H1 (cell line): ENCODE data around the gene USP38. TPM values are rescaled to one million over a fixed set of nuclear protein-coding genes. Genes with fewer than 3 reads are reported as not detected.
A peak's percentile ranks its signal among the peaks of the same experiment; 100 is the strongest.

Experiments
- CTCF ChIA-PET: fragments of 300-600 bp; sonication (Branson Sonifier 250); formaldehyde crosslinking; loops from one replicate; lab custom pipeline; 2021; ENCODE audit not compliant: partially characterized antibody; lab: Charles Lee
- POLR2A ChIA-PET: fragments of 300-600 bp; sonication (Branson Sonifier 250); formaldehyde crosslinking; loops from one replicate; lab custom pipeline; 2021; ENCODE audit warnings: inconsistent platforms; ENCODE audit not compliant: partially characterized antibody; lab: Charles Lee
- DNase-seq, 2 experiments: peaks; one replicate each; pipeline versions ENCODE4 v3.0.0 to v3.0.0-alpha.2; 2010 to 2022; ENCODE audit warnings: low spot score in 2 of 2, low read depth in 1 of 2, mixed read lengths in 1 of 2
- FAIRE-seq: peaks from 2 replicates; lab custom pipeline; 2011; peaks lifted over from hg19 to GRCh38; lab: Jason Lieb, UNC
- H2AFZ ChIP-seq: 2 replicates; pipeline ENCODE4 v1.8.1; 2012; ENCODE audit warnings: low read length, inconsistent platforms
- H2AK5ac ChIP-seq: 2 replicates; pipeline ENCODE4 v1.6.1; 2013; ENCODE audit warnings: low read depth, low read length
- H2BK120ac ChIP-seq: replicated peaks from 2 replicates; pipeline ENCODE3; 2013; ENCODE audit warnings: low read depth, low read length, inconsistent platforms
- H2BK12ac ChIP-seq: 2 replicates; pipeline ENCODE4 v1.6.1; 2013; ENCODE audit warnings: low read depth, low read length
- H2BK15ac ChIP-seq: 2 replicates; pipeline ENCODE4 v1.6.1; 2013; ENCODE audit warnings: low read length
- H2BK20ac ChIP-seq: 2 replicates; pipeline ENCODE4 v1.6.1; 2013; ENCODE audit warnings: low read length
- H2BK5ac ChIP-seq: 2 replicates; pipeline ENCODE4 v1.6.1; 2013; ENCODE audit warnings: low read depth, low read length
- H3K14ac ChIP-seq: 2 replicates; pipeline ENCODE4 v1.6.1; 2013; ENCODE audit warnings: inconsistent platforms; ENCODE audit not compliant: insufficient read length
- H3K18ac ChIP-seq: 2 replicates; pipeline ENCODE4 v1.6.1; 2013; ENCODE audit warnings: low read length; ENCODE audit errors: extremely low read depth
- H3K23ac ChIP-seq: 2 replicates; pipeline ENCODE4 v1.6.1; 2013; ENCODE audit warnings: inconsistent platforms; ENCODE audit not compliant: insufficient read length
- H3K23me2 ChIP-seq: 2 replicates; pipeline ENCODE4 v1.6.1; 2013; ENCODE audit warnings: low read depth, low read length
- H3K27ac ChIP-seq: 2 replicates; pipeline ENCODE4 v1.6.1; 2011; ENCODE audit warnings: low read depth, low read length, inconsistent platforms
- H3K27me3 ChIP-seq, 4 experiments: replicated peaks in 1 of 4; 1 replicate in 1 of 4; 2 replicates in 3 of 4; pipeline versions ENCODE4 v1.6.1 to v1.8.1; 2011 to 2013; ENCODE audit warnings: low read length in 3 of 4, mild to moderate bottlenecking in 3 of 4, inconsistent platforms in 2 of 4, mixed read lengths in 2 of 4, moderate library complexity in 1 of 4; ENCODE audit not compliant: control insufficient read depth in 3 of 4, insufficient read depth in 3 of 4; ENCODE audit errors: extremely low read depth in 1 of 4
- H3K36me3 ChIP-seq, 4 experiments: 2 replicates each; pipeline versions ENCODE4 v1.6.1 to v1.8.1; 2011 to 2013; ENCODE audit warnings: mild to moderate bottlenecking in 4 of 4, low read length in 3 of 4, moderate library complexity in 2 of 4, control low read depth in 1 of 4, inconsistent platforms in 1 of 4; ENCODE audit not compliant: insufficient read depth in 4 of 4, control insufficient read depth in 2 of 4
- H3K4ac ChIP-seq: replicated peaks from 2 replicates; pipeline ENCODE3; 2013; ENCODE audit warnings: low read length, low read depth, mixed read lengths, inconsistent platforms; ENCODE audit not compliant: insufficient read length
- H3K4me1 ChIP-seq, 4 experiments: replicated peaks in 1 of 4; 1 replicate in 1 of 4; 2 replicates in 3 of 4; pipeline versions ENCODE4 v1.6.1 to v1.8.1; 2011 to 2013; ENCODE audit warnings: low read length in 3 of 4, inconsistent platforms in 2 of 4, mixed read lengths in 1 of 4; ENCODE audit not compliant: insufficient read depth in 4 of 4, control insufficient read depth in 3 of 4
- H3K4me2 ChIP-seq, 2 experiments: 2 replicates each; pipeline versions ENCODE4 v1.6.1 to v1.8.1; 2011 to 2013; ENCODE audit warnings: low read depth in 2 of 2, low read length in 2 of 2, control low read depth in 1 of 2, inconsistent platforms in 1 of 2, mild to moderate bottlenecking in 1 of 2; ENCODE audit not compliant: insufficient read depth in 1 of 2
- H3K4me3 ChIP-seq, 4 experiments: fragments of 200-600, 300-600 bp in 1 of 4; sonication (generic), shearing (Covaris generic), sonication (Bioruptor Twin) in 1 of 4; 2 replicates each; pipeline versions ENCODE4 v1.5.1 to v1.8.1; 2011 to 2016; ENCODE audit warnings: low read length in 4 of 4, low read depth in 3 of 4, control low read depth in 2 of 4, inconsistent platforms in 2 of 4, mild to moderate bottlenecking in 2 of 4, mixed read lengths in 1 of 4, moderate library complexity in 1 of 4; ENCODE audit not compliant: insufficient read depth in 2 of 4; ENCODE audit errors: extremely low read depth in 1 of 4
- H3K56ac ChIP-seq: replicated peaks from 2 replicates; pipeline ENCODE3; 2013; ENCODE audit warnings: low read depth, mild to moderate bottlenecking, mixed read lengths, low read length, inconsistent platforms; ENCODE audit not compliant: insufficient read length
- H3K79me1 ChIP-seq: 2 replicates; pipeline ENCODE4 v1.6.1; 2013; ENCODE audit warnings: low read depth, low read length, control low read depth
- H3K79me2 ChIP-seq, 2 experiments: 2 replicates each; pipeline versions ENCODE4 v1.6.1 to v1.8.1; 2012 to 2013; ENCODE audit warnings: low read length in 2 of 2, mild to moderate bottlenecking in 2 of 2, inconsistent platforms in 1 of 2; ENCODE audit not compliant: insufficient read depth in 2 of 2, control insufficient read depth in 1 of 2
- H3K9ac ChIP-seq, 4 experiments: replicated peaks in 1 of 4; 1 replicate in 1 of 4; 2 replicates in 3 of 4; pipeline versions ENCODE4 v1.6.1 to v1.8.1; 2011 to 2013; ENCODE audit warnings: low read depth in 3 of 4, low read length in 3 of 4, control low read depth in 2 of 4, mild to moderate bottlenecking in 2 of 4, moderate library complexity in 2 of 4, inconsistent platforms in 1 of 4; ENCODE audit errors: extremely low read depth in 1 of 4
- H3K9me3 ChIP-seq, 2 experiments: 2 replicates each; pipeline versions ENCODE4 v1.6.1 to v1.8.1; 2012 to 2013; ENCODE audit warnings: mild to moderate bottlenecking in 2 of 2, moderate library complexity in 2 of 2, control low read depth in 1 of 2, inconsistent platforms in 1 of 2, low read depth in 1 of 2, low read length in 1 of 2, mixed read lengths in 1 of 2; ENCODE audit not compliant: insufficient read depth in 2 of 2
- H4K20me1 ChIP-seq, 2 experiments: replicated peaks in 1 of 2; 2 replicates each; pipeline versions ENCODE3 to v1.8.1; 2011 to 2013; ENCODE audit warnings: inconsistent platforms in 2 of 2, low read length in 2 of 2, mild to moderate bottlenecking in 1 of 2; ENCODE audit not compliant: insufficient read depth in 2 of 2, control insufficient read depth in 1 of 2
- H4K5ac ChIP-seq: 2 replicates; pipeline ENCODE4 v1.6.1; 2013; ENCODE audit warnings: low read length, low read depth, mixed read lengths, inconsistent platforms; ENCODE audit not compliant: insufficient read length
- H4K8ac ChIP-seq: 2 replicates; pipeline ENCODE4 v1.8.0; 2013; ENCODE audit warnings: mild to moderate bottlenecking, moderate library complexity, low read length, inconsistent platforms; ENCODE audit not compliant: insufficient read depth; ENCODE audit errors: extremely low read depth
- H4K91ac ChIP-seq: replicated peaks from 2 replicates; pipeline ENCODE3; 2013; ENCODE audit warnings: low read length, mixed read lengths, inconsistent platforms; ENCODE audit not compliant: insufficient read length
- CEBPB ChIP-seq: IDR thresholded peaks from 2 replicates; pipeline ENCODE4 v1.6.1; 2012; ENCODE audit warnings: low read depth, low read length
- E2F6 ChIP-seq: IDR thresholded peaks from 2 replicates; pipeline ENCODE4 v1.6.1; 2012; ENCODE audit warnings: inconsistent platforms
- HDAC2 ChIP-seq, 2 experiments: fragments of 300-600 bp in 1 of 2; sonication (generic) in 1 of 2; IDR thresholded peaks; 2 replicates each; pipeline ENCODE4 v1.6.1; 2011 to 2012; ENCODE audit warnings: low read depth in 2 of 2, low read length in 2 of 2, mild to moderate bottlenecking in 2 of 2, moderate library complexity in 2 of 2, borderline replicate concordance in 1 of 2, inconsistent platforms in 1 of 2
- JUND ChIP-seq: IDR thresholded peaks from 2 replicates; pipeline ENCODE4 v1.6.1; 2011; ENCODE audit warnings: mild to moderate bottlenecking, improper control_type of control experiment, low read length
- MAX ChIP-seq: IDR thresholded peaks from 2 replicates; pipeline ENCODE4 v1.6.1; 2012; ENCODE audit warnings: inconsistent platforms
- NRF1 ChIP-seq: IDR thresholded peaks from 2 replicates; pipeline ENCODE4 v1.6.1; 2011; ENCODE audit warnings: mild to moderate bottlenecking, low read depth, low read length, improper control_type of control experiment
- POLR2AphosphoS5 ChIP-seq: IDR thresholded peaks from 2 replicates; pipeline ENCODE4 v1.6.1; 2011; ENCODE audit warnings: low read depth, low read length
- TEAD4 ChIP-seq: IDR thresholded peaks from 2 replicates; pipeline ENCODE4 v1.6.1; 2012; ENCODE audit warnings: low read depth, low read length, inconsistent platforms, mixed read lengths
- WGBS, 2 experiments: shearing (Covaris generic) in 1 of 2; methylation state at CpG; one replicate each; pipeline versions ENCODE4 v1.1.6 to v1.1.7; 2013 to 2015; ENCODE audit warnings: low lambda C conversion rate in 2 of 2, mixed read lengths in 2 of 2, inconsistent platforms in 1 of 2, low coverage in 1 of 2, missing lambda C conversion rate in 1 of 2; ENCODE audit not compliant: insufficient replicate concordance in 2 of 2, insufficient coverage in 1 of 2, insufficient read length in 1 of 2; ENCODE audit errors: extremely low coverage in 1 of 2, missing lambda C conversion rate in 1 of 2; 5-methylcytosine and 5-hydroxymethylcytosine counted together
- polyA plus RNA-seq, 7 experiments: library from polyadenylated mRNA; depleted of rRNA in 3 of 7; stranded (reverse) in 5 of 7; unstranded in 2 of 7; fragments of >200 nt in 5 of 7; fragments of 200-250 nt in 2 of 7; gene quantifications; 1 replicate in 5 of 7; 2 replicates in 1 of 7; 4 replicates in 1 of 7; pipeline versions ENCODE4 v1.2.1 to v1.2.3, GENCODE V29; 2011 to 2013; ENCODE audit warnings: missing spikeins in 2 of 7, mixed read lengths in 2 of 7
- total RNA-seq: library from RNA; stranded (reverse); fragmentation: NEBNext Ultra II Directional; extraction: Animal tissue kit (Norgen Biotek cat#: 25700); gene quantifications from 2 replicates; pipeline ENCODE4 v1.2.1, GENCODE V29; 2021

Gene USP38
- total and polyA plus RNA-seq, 2 of the 8 experiments (the other 6 are each of a cell fraction or from before 2014, with no cell fraction given), result 3.2 to 10.5 TPM

- H4K5ac ChIP-seq, result no peak overlapping the region
- H2AK5ac ChIP-seq, result no peak overlapping the region
- H4K91ac ChIP-seq, result no peak overlapping the region
- H3K4me3 ChIP-seq, result peak overlapping the region; percentile 67 to 98 (median 90)
- peaks cover 0 to 2% (median 0%) of the 10 kb centered on the region in 4 experiments; a peak in 2 of 7 replicates for H3K4me1 ChIP-seq
- H3K79me1 ChIP-seq, result 0 out of 2 replicates have a peak, but pooled peaks cover 6% of the 10 kb centered on the region
- H2BK5ac ChIP-seq, result no peak overlapping the region
- H3K27ac ChIP-seq, result no peak overlapping the region
- H4K8ac ChIP-seq, result no peak overlapping the region
- no peak overlapping the region for H3K18ac ChIP-seq
- H4K20me1 ChIP-seq, result peaks cover 6 to 12% of the 10 kb centered on the region in 2 experiments
- H2BK20ac ChIP-seq, result no peak overlapping the region
- H2AFZ ChIP-seq, result no peak overlapping the region
- no peak for TF ChIP-seq NRF1
- TF ChIP-seq JUND, result no peak
- TF ChIP-seq CEBPB, result no peak
- no peak for TF ChIP-seq MAX
- TF ChIP-seq POLR2AphosphoS5, result no peak
- no peak for TF ChIP-seq TEAD4
- no peak for TF ChIP-seq E2F6
- no peak for TF ChIP-seq HDAC2 (IDR thresholded peaks at IDR 0.05; ENCODE audit: borderline replicate concordance in 1 of 2, low read depth in 2 of 2, low read length in 2 of 2)
- no peaks in the 10 kb centered on the region for H3K27me3 ChIP-seq
- no peak overlapping the region for H2BK15ac ChIP-seq
- FAIRE-seq (no peak), DNase-seq (no peak)
- ChIA-PET POLR2A (interaction anchor here (1.1 kb wide), 1 partner anchor 328 kb away, joined by 4 read pairs; no protein-coding TSS in a partner anchor), CTCF (interaction anchor here (1.3 kb wide), 1 partner anchor 160 kb away, joined by 3 read pairs; no protein-coding TSS in a partner anchor)
- H3K9me3 ChIP-seq, result no peaks in the 10 kb centered on the region
- no peak overlapping the region for H3K56ac ChIP-seq
- peaks cover 0 to 25% (median 0%) of the 10 kb centered on the region in 4 experiments; a peak in 2 of 8 replicates for H3K36me3 ChIP-seq
- no peak overlapping the region for H3K23ac ChIP-seq
- no peak overlapping the region for H2BK12ac ChIP-seq
- WGBS, 2 experiments, result 36% methylated on average over 7 of the region's 7 CpGs; no CpG with 5 or more reads in 1 of the 2 experiments
- no peak overlapping the region for H3K4ac ChIP-seq
- H2BK120ac ChIP-seq, result no peak overlapping the region
- peaks cover 10% of the 10 kb centered on the region for H3K23me2 ChIP-seq
- H3K14ac ChIP-seq, result no peak overlapping the region
- H3K79me2 ChIP-seq, result peaks cover 6 to 66% of the 10 kb centered on the region in 2 experiments; a peak in 2 of 4 replicates
- H3K4me2 ChIP-seq, result peak overlapping the region; percentile 70 to 98
- peak overlapping the region in 1 of 4 experiments; percentile 54; a peak in 3 of 7 replicates for H3K9ac ChIP-seq
These were observed 1.9 kb downstream of the USP38 start for GRCh38 chr4:143186649-143187048.
